HG02840 (cell line): ENCODE data around the gene CDC42EP4.
"Not testable (repeated sequence)": the region's sequence is repeated elsewhere in the genome, so short reads cannot be mapped to it uniquely, and the experiment has no call there.

ENCODE experiments used
- ATAC-seq: cut with Tn5 transposase; IDR thresholded peaks from one replicate; pipeline ENCODE4 v1.9.1; 2021; ENCODE audit warnings: mild to moderate bottlenecking, moderate library complexity, moderate number of reproducible peaks; ENCODE audit not compliant: unreplicated experiment, low FRiP score

CDC42EP4 gene

GRCh38 chr17:73343739-73344454 lies 32.1 kb upstream of the CDC42EP4 start:
- no peak for ATAC-seq

GRCh38 chr17:73343168-73343634 lies 31.4 kb upstream of the CDC42EP4 start:
- ATAC-seq: no peak

GRCh38 chr17:73342541-73343167 lies 30.9 kb upstream of the CDC42EP4 start:
- ATAC-seq: no peak

- no peak for ATAC-seq
Measured at GRCh38 chr17:73342050-73342522, 30.3 kb upstream of the CDC42EP4 start.

GRCh38 chr17:73341350-73342049 lies 29.7 kb upstream of the CDC42EP4 start:
- ATAC-seq: no peak

- ATAC-seq: no peak
Measured at GRCh38 chr17:73340093-73340596, 28.3 kb upstream of the CDC42EP4 start.

GRCh38 chr17:73338566-73339197 lies 26.9 kb upstream of the CDC42EP4 start:
- ATAC-seq: no peak

GRCh38 chr17:73338050-73338521 lies 26.3 kb upstream of the CDC42EP4 start:
- ATAC-seq: no peak

GRCh38 chr17:73337330-73337710 lies 25.5 kb upstream of the CDC42EP4 start:
- ATAC-seq: no peak

- ATAC-seq: no peak
Measured at GRCh38 chr17:73336408-73337329, 24.9 kb upstream of the CDC42EP4 start.

- no peak for ATAC-seq
Measured at GRCh38 chr17:73335591-73336407, 24.0 kb upstream of the CDC42EP4 start.

- no peak for ATAC-seq
Measured at GRCh38 chr17:73334771-73335513, 23.1 kb upstream of the CDC42EP4 start.

GRCh38 chr17:73333445-73333844 lies 21.6 kb upstream of the CDC42EP4 start:
- ATAC-seq: not testable (repeated sequence)

- ATAC-seq: no peak
Measured at GRCh38 chr17:73331060-73331459, 19.3 kb upstream of the CDC42EP4 start.

GRCh38 chr17:73327676-73328075 lies 15.9 kb upstream of the CDC42EP4 start:
- no peak for ATAC-seq

- no peak for ATAC-seq
Measured at GRCh38 chr17:73325527-73325842, 13.7 kb upstream of the CDC42EP4 start.

- ATAC-seq: no peak
Measured at GRCh38 chr17:73324711-73325526, 13.1 kb upstream of the CDC42EP4 start.
